ENCODE measurements around the gene LRIG2. TPM values are rescaled to one million over a fixed set of nuclear protein-coding genes. Genes with fewer than 3 reads are reported as not detected.

LRIG2 gene
- total RNA-seq, 2 donors from 2014 or later = 21.2 to 23.0 TPM

- Mint-ChIP-seq H3K4me3 (no peak overlapping the region), H3K36me3 (ENCODE audit: low read depth) (no peaks in the 10 kb centered on the region), H3K27me3 (ENCODE audit: insufficient read depth) (no peaks in the 10 kb centered on the region), H3K4me1 (peaks cover 38% of the 10 kb centered on the region), H3K9me3 (no peaks in the 10 kb centered on the region), H3K27ac (no peak overlapping the region)
- WGBS, 2 experiments (ENCODE audit: insufficient coverage in 1 of 2, insufficient read length in 1 of 2) = 62 to 69% methylated on average over 3 of the region's 4 CpGs
- no peaks in the 10 kb centered on the region for H3K36me3 ChIP-seq (ENCODE audit: control insufficient read depth, insufficient read depth, low read length)
- H3K9ac ChIP-seq (ENCODE audit: extremely low read depth, low read length, poor library complexity, severe bottlenecking) = no peak overlapping the region
- DNase-seq = no peak
- no peak overlapping the region for H3K27ac ChIP-seq (ENCODE audit: low read depth, low read length)
- no peaks in the 10 kb centered on the region for H3K9me3 ChIP-seq (ENCODE audit: control insufficient read depth, low read length)
- peaks cover 13% of the 10 kb centered on the region for H3K4me1 ChIP-seq (ENCODE audit: control insufficient read depth, insufficient read depth, low read length)
- TF ChIP-seq CTCF (conservative IDR thresholded peaks at IDR 0.05) = no peak
- no peak overlapping the region for H3K4me3 ChIP-seq (ENCODE audit: low read length)
- no peaks in the 10 kb centered on the region for H3K27me3 ChIP-seq (ENCODE audit: control insufficient read depth, insufficient read depth, low read length, poor library complexity, severe bottlenecking)
Measured at GRCh38 chr1:113046569-113046968, 26.4 kb upstream of the LRIG2 start.

GRCh38 chr1:113048064-113048463 lies 24.9 kb upstream of the LRIG2 start:
- TF ChIP-seq CTCF (conservative IDR thresholded peaks at IDR 0.05) = no peak
- H3K4me3 ChIP-seq (ENCODE audit: low read length) = no peak overlapping the region
- Mint-ChIP-seq H3K27me3 (ENCODE audit: insufficient read depth) (no peaks in the 10 kb centered on the region), H3K27ac (no peak overlapping the region), H3K4me3 (no peak overlapping the region), H3K9me3 (no peaks in the 10 kb centered on the region), H3K36me3 (ENCODE audit: low read depth) (no peaks in the 10 kb centered on the region), H3K4me1 (peaks cover 23% of the 10 kb centered on the region)
- no peaks in the 10 kb centered on the region for H3K9me3 ChIP-seq (ENCODE audit: control insufficient read depth, low read length)
- DNase-seq = no peak
- H3K4me1 ChIP-seq (ENCODE audit: control insufficient read depth, insufficient read depth, low read length) = peaks cover 10% of the 10 kb centered on the region
- H3K27ac ChIP-seq (ENCODE audit: low read depth, low read length) = no peak overlapping the region
- H3K36me3 ChIP-seq (ENCODE audit: control insufficient read depth, insufficient read depth, low read length) = no peaks in the 10 kb centered on the region
- no peak overlapping the region for H3K9ac ChIP-seq (ENCODE audit: extremely low read depth, low read length, poor library complexity, severe bottlenecking)
- 93 to 100% methylated on average over 3 of the region's 3 CpGs for WGBS, 2 experiments (ENCODE audit: insufficient coverage in 1 of 2, insufficient read length in 1 of 2)
- no peaks in the 10 kb centered on the region for H3K27me3 ChIP-seq (ENCODE audit: control insufficient read depth, insufficient read depth, low read length, poor library complexity, severe bottlenecking)

GRCh38 chr1:113053344-113054126 lies 19.5 kb upstream of the LRIG2 start:
- peaks cover 23% of the 10 kb centered on the region for H3K4me1 Mint-ChIP-seq
- Histone ChIP-seq H3K36me3 (ENCODE audit: control insufficient read depth, insufficient read depth, low read length) (no peaks in the 10 kb centered on the region), H3K27me3 (ENCODE audit: control insufficient read depth, insufficient read depth, low read length, poor library complexity, severe bottlenecking) (no peaks in the 10 kb centered on the region), H3K27ac (ENCODE audit: low read depth, low read length) (no peak overlapping the region), H3K9ac (ENCODE audit: extremely low read depth, low read length, poor library complexity, severe bottlenecking) (no peak overlapping the region), H3K4me1 (ENCODE audit: control insufficient read depth, insufficient read depth, low read length) (peaks cover 8% of the 10 kb centered on the region), H3K9me3 (ENCODE audit: control insufficient read depth, low read length) (no peaks in the 10 kb centered on the region), H3K4me3 (ENCODE audit: low read length) (no peak overlapping the region)
- no peaks in the 10 kb centered on the region for H3K27me3 Mint-ChIP-seq (ENCODE audit: insufficient read depth)
- TF ChIP-seq CTCF (conservative IDR thresholded peaks at IDR 0.05) = no peak
- H3K27ac Mint-ChIP-seq = peak overlapping the region; percentile 66
- 92 to 93% methylated on average over 11 to 12 of the region's 12 CpGs for WGBS, 2 experiments (ENCODE audit: insufficient coverage in 1 of 2, insufficient read length in 1 of 2)
- H3K4me3 Mint-ChIP-seq = no peak overlapping the region
- H3K36me3 Mint-ChIP-seq (ENCODE audit: low read depth) = no peaks in the 10 kb centered on the region
- no peaks in the 10 kb centered on the region for H3K9me3 Mint-ChIP-seq
- DNase-seq = no peak
